ENCODE results near the gene GPR26. TPM values are rescaled to one million over a fixed set of nuclear protein-coding genes. Genes with fewer than 3 reads are reported as not detected.

GPR26 gene
- total and polyA plus RNA-seq, 2 of the 4 experiments (the other 2 are of a cell fraction), result not detected

DNA sequence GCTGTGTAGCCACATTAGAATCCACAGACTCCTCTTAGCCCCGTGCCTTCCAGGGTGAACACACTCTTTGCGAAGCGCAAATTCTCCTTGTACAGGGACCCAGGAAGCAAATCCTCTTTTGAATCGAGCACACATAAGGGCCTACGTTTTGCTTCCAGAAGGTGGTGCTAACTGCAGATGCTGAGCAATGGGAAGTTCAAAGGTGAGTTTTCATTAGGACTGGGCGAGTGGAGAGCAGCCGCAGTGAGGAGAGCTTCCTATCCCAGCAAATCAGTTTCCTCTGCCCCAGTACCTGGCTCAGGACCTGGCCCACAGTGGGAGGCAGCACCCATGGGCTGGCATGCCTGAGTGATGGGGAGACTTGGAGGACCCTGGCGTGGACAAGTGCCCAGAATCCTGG is 23.5 kb upstream of the GPR26 start:
- Histone ChIP-seq H3K56ac (ENCODE audit: extremely low read depth, insufficient read depth, low read length) (no peak overlapping the region), H2BK15ac (ENCODE audit: low read depth, low read length) (no peak overlapping the region), H3K36me3 (ENCODE audit: control insufficient read depth, insufficient read depth, low read length) (no peaks in the 10 kb centered on the region), H3K4me3 (ENCODE audit: insufficient read depth, low read depth, low read length) (no peak overlapping the region), H2AFZ (replicated peaks; ENCODE audit: low read length, poor library complexity) (no peak overlapping the region), H2BK20ac (ENCODE audit: low read depth, low read length) (no peak overlapping the region), H3K9me1 (ENCODE audit: insufficient read depth, low read length) (no peaks in the 10 kb centered on the region), H3K27me3 (ENCODE audit: control insufficient read depth, insufficient read depth, low read length) (no peaks in the 10 kb centered on the region), H3K23ac (ENCODE audit: low read depth, low read length) (no peak overlapping the region), H3K27ac (ENCODE audit: insufficient read depth, low read length) (no peak overlapping the region), H4K20me1 (ENCODE audit: insufficient read depth, low read length) (no peaks in the 10 kb centered on the region), H2AK5ac (ENCODE audit: low read depth, low read length) (no peak overlapping the region), H2AK9ac (replicated peaks; ENCODE audit: low read depth, low read length, poor library complexity) (no peak overlapping the region), H2BK5ac (ENCODE audit: low read depth, low read length, poor library complexity, severe bottlenecking) (no peak overlapping the region), H3K79me1 (ENCODE audit: low read depth in 1 of 2, low read length in 2 of 2) (no peaks in the 10 kb centered on the region), H3K4me1 (ENCODE audit: control insufficient read depth, insufficient read depth, low read length) (no peaks in the 10 kb centered on the region), H2BK120ac (ENCODE audit: low read depth, low read length) (no peak overlapping the region), H3K4ac (ENCODE audit: low read depth, low read length) (no peak overlapping the region), H3K18ac (ENCODE audit: low read depth, low read length) (no peak overlapping the region), H3K4me2 (ENCODE audit: low read depth, low read length) (no peak overlapping the region), H4K91ac (ENCODE audit: insufficient read depth, low read depth, low read length) (no peak overlapping the region), H4K5ac (ENCODE audit: low read depth, low read length) (no peak overlapping the region), H4K8ac (ENCODE audit: low read depth in 2 of 2, low read length in 2 of 2) (no peak overlapping the region), H3K9ac (ENCODE audit: low read depth, low read length) (no peak overlapping the region), H3K14ac (replicated peaks; ENCODE audit: low read depth, low read length) (no peak overlapping the region), H3K9me3 (ENCODE audit: control insufficient read depth, insufficient read depth, low read length) (peaks cover 35% of the 10 kb centered on the region)
- ChIA-PET CTCF (no interaction called here), POLR2A (ENCODE audit: unreplicated experiment) (no interaction called here)
- intact Hi-C loops (cut with micrococcal nuclease), result no loop called here
- no peak for DNase-seq
- in situ Hi-C loops (cut with MboI; ENCODE audit: low sequenced_read_pairs), result no loop called here
- dilution Hi-C loops (cut with HindIII; ENCODE audit: low sequenced_read_pairs, unreplicated experiment), result no loop called here
- ATAC-seq (ENCODE audit: low read depth), result no peak
- 0% methylated on average over 1 of the region's 8 CpGs; no CpG with 5 or more reads in 1 of the 2 experiments for WGBS, 2 experiments (ENCODE audit: extremely low coverage in 2 of 2, insufficient read length in 1 of 2)
- TF ChIP-seq MXI1 (IDR thresholded peaks at IDR 0.05; ENCODE audit: borderline replicate concordance, low read depth, low read length) (no peak), SMC3 (IDR thresholded peaks at IDR 0.05; ENCODE audit: low read depth, low read length) (no peak), CHD1 (IDR thresholded peaks at IDR 0.05; ENCODE audit: low read depth, low read length) (no peak), POLR2A (IDR thresholded peaks at IDR 0.05; ENCODE audit: low read depth, low read length) (no peak), MAFK (IDR thresholded peaks at IDR 0.05; ENCODE audit: low read depth, low read length) (no peak), FOS (IDR thresholded peaks at IDR 0.05; ENCODE audit: low read depth, low read length) (no peak), RAD21 (IDR thresholded peaks at IDR 0.05; ENCODE audit: low read length) (no peak), MAZ (IDR thresholded peaks at IDR 0.05; ENCODE audit: borderline replicate concordance, low read depth, low read length) (no peak), CEBPB (IDR thresholded peaks at IDR 0.05; ENCODE audit: low read depth, low read length) (no peak), NFE2L2 (IDR thresholded peaks at IDR 0.05; ENCODE audit: low read depth, low read length) (no peak), RCOR1 (IDR thresholded peaks at IDR 0.05; ENCODE audit: insufficient replicate concordance, low read length) (no peak), RFX5 (IDR thresholded peaks at IDR 0.05; ENCODE audit: low read depth, low read length) (no peak), BHLHE40 (IDR thresholded peaks at IDR 0.05; ENCODE audit: low read depth, low read length) (no peak)
- TF ChIP-seq, protein P1, sequence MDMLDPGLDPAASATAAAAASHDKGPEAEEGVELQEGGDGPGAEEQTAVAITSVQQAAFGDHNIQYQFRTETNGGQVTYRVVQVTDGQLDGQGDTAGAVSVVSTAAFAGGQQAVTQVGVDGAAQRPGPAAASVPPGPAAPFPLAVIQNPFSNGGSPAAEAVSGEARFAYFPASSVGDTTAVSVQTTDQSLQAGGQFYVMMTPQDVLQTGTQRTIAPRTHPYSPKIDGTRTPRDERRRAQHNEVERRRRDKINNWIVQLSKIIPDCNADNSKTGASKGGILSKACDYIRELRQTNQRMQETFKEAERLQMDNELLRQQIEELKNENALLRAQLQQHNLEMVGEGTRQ (IDR thresholded peaks at IDR 0.05; ENCODE audit: low read depth, low read length), result no peak
- TF ChIP-seq, protein P2, sequence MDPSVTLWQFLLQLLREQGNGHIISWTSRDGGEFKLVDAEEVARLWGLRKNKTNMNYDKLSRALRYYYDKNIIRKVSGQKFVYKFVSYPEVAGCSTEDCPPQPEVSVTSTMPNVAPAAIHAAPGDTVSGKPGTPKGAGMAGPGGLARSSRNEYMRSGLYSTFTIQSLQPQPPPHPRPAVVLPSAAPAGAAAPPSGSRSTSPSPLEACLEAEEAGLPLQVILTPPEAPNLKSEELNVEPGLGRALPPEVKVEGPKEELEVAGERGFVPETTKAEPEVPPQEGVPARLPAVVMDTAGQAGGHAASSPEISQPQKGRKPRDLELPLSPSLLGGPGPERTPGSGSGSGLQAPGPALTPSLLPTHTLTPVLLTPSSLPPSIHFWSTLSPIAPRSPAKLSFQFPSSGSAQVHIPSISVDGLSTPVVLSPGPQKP (IDR thresholded peaks at IDR 0.05; ENCODE audit: borderline replicate concordance, low read depth, low read length), result no peak
- TF ChIP-seq, protein P3, sequence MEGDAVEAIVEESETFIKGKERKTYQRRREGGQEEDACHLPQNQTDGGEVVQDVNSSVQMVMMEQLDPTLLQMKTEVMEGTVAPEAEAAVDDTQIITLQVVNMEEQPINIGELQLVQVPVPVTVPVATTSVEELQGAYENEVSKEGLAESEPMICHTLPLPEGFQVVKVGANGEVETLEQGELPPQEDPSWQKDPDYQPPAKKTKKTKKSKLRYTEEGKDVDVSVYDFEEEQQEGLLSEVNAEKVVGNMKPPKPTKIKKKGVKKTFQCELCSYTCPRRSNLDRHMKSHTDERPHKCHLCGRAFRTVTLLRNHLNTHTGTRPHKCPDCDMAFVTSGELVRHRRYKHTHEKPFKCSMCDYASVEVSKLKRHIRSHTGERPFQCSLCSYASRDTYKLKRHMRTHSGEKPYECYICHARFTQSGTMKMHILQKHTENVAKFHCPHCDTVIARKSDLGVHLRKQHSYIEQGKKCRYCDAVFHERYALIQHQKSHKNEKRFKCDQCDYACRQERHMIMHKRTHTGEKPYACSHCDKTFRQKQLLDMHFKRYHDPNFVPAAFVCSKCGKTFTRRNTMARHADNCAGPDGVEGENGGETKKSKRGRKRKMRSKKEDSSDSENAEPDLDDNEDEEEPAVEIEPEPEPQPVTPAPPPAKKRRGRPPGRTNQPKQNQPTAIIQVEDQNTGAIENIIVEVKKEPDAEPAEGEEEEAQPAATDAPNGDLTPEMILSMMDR (conservative IDR thresholded peaks at IDR 0.05; ENCODE audit: low read depth, low read length), result no peak
- no TSS peak for BruUV-seq (replicated peaks)

All from IMR-90 (cell line).